Measurements from ENCODE around the gene PEMT.

The PEMT gene

GRCh38 chr17:17609121-17609520 is 17.6 kb upstream of the PEMT start:
- TF ChIP-seq GATA2 (IDR thresholded peaks at IDR 0.05; ENCODE audit: low read depth, low read length), result no peak
- TF ChIP-seq GATA3 (IDR thresholded peaks at IDR 0.05; ENCODE audit: low read depth, low read length), result no peak

GRCh38 chr17:17606416-17607000 is 15.0 kb upstream of the PEMT start:
- TF ChIP-seq GATA3 (IDR thresholded peaks at IDR 0.05; ENCODE audit: low read depth, low read length) (no peak), GATA2 (IDR thresholded peaks at IDR 0.05; ENCODE audit: low read depth, low read length) (no peak)

GRCh38 chr17:17605729-17606088 is 14.2 kb upstream of the PEMT start:
- TF ChIP-seq GATA3 (IDR thresholded peaks at IDR 0.05; ENCODE audit: low read depth, low read length) (no peak), GATA2 (IDR thresholded peaks at IDR 0.05; ENCODE audit: low read depth, low read length) (no peak)

- TF ChIP-seq GATA3 (IDR thresholded peaks at IDR 0.05; ENCODE audit: low read depth, low read length) (no peak), GATA2 (IDR thresholded peaks at IDR 0.05; ENCODE audit: low read depth, low read length) (no peak)
These were observed 13.7 kb upstream of the PEMT start for GRCh38 chr17:17605083-17605728.

DNA sequence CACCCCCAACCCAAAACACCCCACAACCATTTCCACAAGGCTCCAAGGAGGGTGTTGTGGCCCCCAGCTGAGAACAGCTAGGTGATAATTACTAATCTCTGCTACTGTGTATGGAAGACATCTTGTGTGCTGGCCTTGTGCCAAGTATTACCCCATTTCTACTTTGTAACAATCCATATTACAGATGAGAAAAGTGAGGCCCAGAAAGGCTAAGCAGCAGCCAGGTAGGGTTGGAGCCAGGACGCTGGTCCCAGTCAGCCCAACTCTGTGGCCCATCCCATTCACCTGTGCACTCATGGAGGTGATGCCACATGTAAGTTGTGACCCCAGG is 12.4 kb upstream of the PEMT start:
- TF ChIP-seq GATA3 (IDR thresholded peaks at IDR 0.05; ENCODE audit: low read depth, low read length), result no peak
- no peak for TF ChIP-seq GATA2 (IDR thresholded peaks at IDR 0.05; ENCODE audit: low read depth, low read length)

GRCh38 chr17:17603178-17603894 is 11.8 kb upstream of the PEMT start:
- TF ChIP-seq GATA3 (IDR thresholded peaks at IDR 0.05; ENCODE audit: low read depth, low read length), result no peak
- TF ChIP-seq GATA2 (IDR thresholded peaks at IDR 0.05; ENCODE audit: low read depth, low read length), result no peak

DNA sequence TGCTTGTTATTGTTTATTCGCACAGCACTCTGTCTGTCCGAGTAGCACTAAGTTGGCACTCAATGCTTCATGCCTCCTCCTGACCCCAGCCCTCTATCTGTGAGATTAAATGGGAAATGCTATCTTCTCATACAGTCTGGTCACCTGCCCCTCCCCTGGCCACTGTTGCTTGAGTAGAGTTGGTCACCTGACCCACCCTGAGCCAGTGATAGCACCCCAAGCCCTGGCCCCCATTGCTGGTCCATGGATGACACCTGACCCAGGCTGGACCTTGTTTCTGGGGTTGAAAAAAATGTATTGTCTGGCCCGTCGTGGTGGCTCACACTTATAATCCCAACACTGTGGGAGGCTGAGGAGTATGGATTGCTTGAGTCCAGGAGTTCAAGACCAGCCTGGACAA is 8.5 kb upstream of the PEMT start:
- no peak for TF ChIP-seq GATA2 (IDR thresholded peaks at IDR 0.05; ENCODE audit: low read depth, low read length)
- TF ChIP-seq GATA3 (IDR thresholded peaks at IDR 0.05; ENCODE audit: low read depth, low read length), result no peak

GRCh38 chr17:17598003-17598402 is 6.5 kb upstream of the PEMT start:
- TF ChIP-seq GATA2 (IDR thresholded peaks at IDR 0.05; ENCODE audit: low read depth, low read length) (no peak), GATA3 (IDR thresholded peaks at IDR 0.05; ENCODE audit: low read depth, low read length) (no peak)

DNA sequence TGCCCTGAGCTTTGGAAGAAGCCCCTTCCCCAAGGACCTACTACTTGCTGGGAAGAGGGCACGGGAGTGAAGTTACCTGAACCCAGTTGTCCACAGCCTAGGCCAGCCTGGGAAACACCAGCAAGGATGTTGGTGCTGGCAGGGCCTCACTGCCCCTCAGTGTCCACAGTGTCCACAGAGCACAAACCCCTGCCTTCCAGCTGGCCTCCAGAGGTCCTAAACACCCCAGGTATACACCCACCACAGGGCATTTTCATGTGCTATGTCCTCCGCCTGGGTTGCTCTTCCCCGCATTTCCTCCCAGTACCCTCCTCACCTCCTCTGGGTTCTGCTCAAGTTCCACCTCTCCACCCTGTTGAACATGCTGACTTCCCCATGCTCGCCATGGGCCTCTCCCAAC is 4.2 kb upstream of the PEMT start:
- TF ChIP-seq GATA2 (IDR thresholded peaks at IDR 0.05; ENCODE audit: low read depth, low read length) (no peak), GATA3 (IDR thresholded peaks at IDR 0.05; ENCODE audit: low read depth, low read length) (no peak)

DNA sequence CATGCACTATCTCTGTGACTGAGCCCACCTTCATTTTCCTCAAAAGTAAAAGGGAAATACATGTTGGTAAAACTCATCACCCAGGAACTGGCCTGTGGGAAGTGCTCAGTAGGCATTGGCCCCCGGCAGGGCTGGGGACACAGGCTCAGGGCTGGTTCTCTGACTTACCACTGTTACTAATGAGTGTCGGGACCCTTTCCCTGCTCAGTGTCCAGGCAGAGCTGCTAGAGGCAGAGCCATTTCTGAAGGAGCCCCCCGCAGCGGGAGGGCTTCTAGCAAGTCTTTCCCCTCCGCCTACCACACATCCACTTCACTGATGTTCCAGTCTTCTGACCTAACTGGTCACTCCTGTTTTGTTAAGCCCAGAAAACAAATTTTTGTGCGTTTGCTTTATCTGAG is 1.7 kb upstream of the PEMT start:
- TF ChIP-seq GATA2 (IDR thresholded peaks at IDR 0.05; ENCODE audit: low read depth, low read length), result no peak
- no peak for TF ChIP-seq GATA3 (IDR thresholded peaks at IDR 0.05; ENCODE audit: low read depth, low read length)

- no peak for TF ChIP-seq GATA3 (IDR thresholded peaks at IDR 0.05; ENCODE audit: low read depth, low read length)
- no peak for TF ChIP-seq GATA2 (IDR thresholded peaks at IDR 0.05; ENCODE audit: low read depth, low read length)
These were observed 589 bp downstream of the PEMT start for GRCh38 chr17:17590883-17591354.

GRCh38 chr17:17590141-17590751 is 1.3 kb downstream of the PEMT start:
- TF ChIP-seq GATA2 (IDR thresholded peaks at IDR 0.05; ENCODE audit: low read depth, low read length), result no peak
- TF ChIP-seq GATA3 (IDR thresholded peaks at IDR 0.05; ENCODE audit: low read depth, low read length), result no peak

- TF ChIP-seq GATA3 (IDR thresholded peaks at IDR 0.05; ENCODE audit: low read depth, low read length), result no peak
- TF ChIP-seq GATA2 (IDR thresholded peaks at IDR 0.05; ENCODE audit: low read depth, low read length), result no peak
These were observed 3.7 kb downstream of the PEMT start for GRCh38 chr17:17587614-17588337.

DNA sequence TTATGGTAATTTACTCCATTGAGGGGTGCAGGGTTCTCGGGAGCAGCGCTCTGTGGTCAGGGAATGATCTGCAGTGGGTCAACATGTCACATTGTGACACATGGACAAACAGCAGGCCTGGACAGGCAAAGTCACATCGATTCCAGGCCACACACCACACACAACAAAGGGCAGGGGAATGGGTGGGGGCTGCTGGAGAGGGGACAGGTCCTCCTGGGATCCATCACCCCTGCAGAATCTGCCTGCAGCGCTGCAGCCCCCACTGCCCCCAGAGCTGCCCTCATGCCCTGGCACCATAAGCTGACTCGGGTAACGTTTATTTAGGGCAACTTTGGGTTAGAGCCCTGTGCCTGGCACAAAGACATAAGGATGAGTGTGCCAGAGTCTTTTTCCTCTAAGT is 9.1 kb downstream of the PEMT start:
- no peak for TF ChIP-seq GATA2 (IDR thresholded peaks at IDR 0.05; ENCODE audit: low read depth, low read length)
- TF ChIP-seq GATA3 (IDR thresholded peaks at IDR 0.05; ENCODE audit: low read depth, low read length), result no peak
